PC-3 (cell line): Measurements from ENCODE around the gene TEX53.

ENCODE experiments used
- EZH2 ChIP-seq: fragments of 300-600 bp; sonication (generic); IDR thresholded peaks from one replicate; pipeline ENCODE4 v1.6.1; 2017; ENCODE audit warnings: antibody characterized with exemption, mild to moderate bottlenecking, low read length; ENCODE audit not compliant: unreplicated experiment
- EZH2phosphoT487 ChIP-seq: fragments of 300-600 bp; sonication (generic); IDR thresholded peaks from 2 replicates; pipeline ENCODE4 v1.6.1; 2018; ENCODE audit warnings: mild to moderate bottlenecking, antibody characterized with exemption, low read length, borderline replicate concordance
- TF ChIP-seq, protein P1 (sequence below): fragments of 300-600 bp; sonication (generic); conservative IDR thresholded peaks from 2 replicates; pipeline ENCODE4 v1.5.1; 2017; ENCODE audit warnings: antibody characterized with exemption, low read depth, mild to moderate bottlenecking, low read length

DNA sequence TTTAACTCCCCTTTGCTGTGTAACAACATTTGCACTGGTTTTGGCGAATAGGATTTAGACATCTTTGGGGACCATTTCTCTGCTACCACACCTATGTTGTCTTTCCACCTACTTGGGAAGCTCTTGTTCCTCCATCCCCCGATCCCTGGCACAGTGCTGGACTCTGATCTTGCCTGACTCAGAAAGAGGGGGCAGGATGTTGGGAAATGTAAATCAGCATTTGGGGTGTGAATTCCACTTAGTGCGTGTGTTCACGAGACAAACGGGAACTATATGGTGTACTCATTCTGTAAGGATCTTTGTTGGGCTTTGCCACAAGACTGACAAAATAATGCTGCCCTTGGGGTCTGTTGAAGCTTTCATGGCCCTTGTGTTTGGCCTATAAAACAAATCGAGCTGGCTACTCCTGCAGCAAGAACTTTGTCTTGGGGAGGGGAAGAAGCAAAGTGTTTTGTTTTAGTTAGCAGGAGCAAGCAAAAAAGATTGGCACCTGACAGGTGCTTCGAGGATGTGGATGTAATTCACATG lies 28.0 kb downstream of the TEX53 start:
- TF ChIP-seq, protein P1, sequence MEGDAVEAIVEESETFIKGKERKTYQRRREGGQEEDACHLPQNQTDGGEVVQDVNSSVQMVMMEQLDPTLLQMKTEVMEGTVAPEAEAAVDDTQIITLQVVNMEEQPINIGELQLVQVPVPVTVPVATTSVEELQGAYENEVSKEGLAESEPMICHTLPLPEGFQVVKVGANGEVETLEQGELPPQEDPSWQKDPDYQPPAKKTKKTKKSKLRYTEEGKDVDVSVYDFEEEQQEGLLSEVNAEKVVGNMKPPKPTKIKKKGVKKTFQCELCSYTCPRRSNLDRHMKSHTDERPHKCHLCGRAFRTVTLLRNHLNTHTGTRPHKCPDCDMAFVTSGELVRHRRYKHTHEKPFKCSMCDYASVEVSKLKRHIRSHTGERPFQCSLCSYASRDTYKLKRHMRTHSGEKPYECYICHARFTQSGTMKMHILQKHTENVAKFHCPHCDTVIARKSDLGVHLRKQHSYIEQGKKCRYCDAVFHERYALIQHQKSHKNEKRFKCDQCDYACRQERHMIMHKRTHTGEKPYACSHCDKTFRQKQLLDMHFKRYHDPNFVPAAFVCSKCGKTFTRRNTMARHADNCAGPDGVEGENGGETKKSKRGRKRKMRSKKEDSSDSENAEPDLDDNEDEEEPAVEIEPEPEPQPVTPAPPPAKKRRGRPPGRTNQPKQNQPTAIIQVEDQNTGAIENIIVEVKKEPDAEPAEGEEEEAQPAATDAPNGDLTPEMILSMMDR = no peak
- no peak for TF ChIP-seq EZH2phosphoT487
- TF ChIP-seq EZH2 = no peak
